Stomach (tissue), 9 donors: ENCODE data around the gene LCP2. TPM values are rescaled to one million over a fixed set of nuclear protein-coding genes. Genes with fewer than 3 reads are reported as not detected.

ENCODE experiments used
- DNase-seq, 2 donors: peaks; one replicate each; pipeline versions ENCODE4 v3.0.0 to v3.0.0-alpha.2; 2013 to 2019
- H3K27ac ChIP-seq, 5 donors: fragments of 200-600 bp in 4 of 5; sonication (generic) in 4 of 5; one replicate each; pipeline ENCODE4 v1.5.1; 2013 to 2019; ENCODE audit warnings: mild to moderate bottlenecking in 1 of 5, moderate library complexity in 1 of 5
- H3K27me3 ChIP-seq, 3 donors: fragments of 200-600 bp; sonication (generic); one replicate each; pipeline ENCODE4 v1.5.1; 2017 to 2019; ENCODE audit warnings: mixed run types in 1 of 3
- H3K36me3 ChIP-seq, 4 donors: fragments of 200-600 bp; sonication (generic); 1 replicate in 3 of 4; 2 replicates in 1 of 4; pipeline ENCODE4 v1.5.1; 2016 to 2019
- H3K4me1 ChIP-seq, 4 donors: fragments of 200-600 bp; sonication (generic); one replicate each; pipeline ENCODE4 v1.5.1; 2016 to 2019
- H3K4me3 ChIP-seq, 4 donors: fragments of 200-600 bp; sonication (generic) in 3 of 4; one replicate each; pipeline ENCODE4 v1.5.1; 2016 to 2019; ENCODE audit warnings: mild to moderate bottlenecking in 1 of 4
- H3K9me3 ChIP-seq, 4 donors: fragments of 200-600 bp; sonication (generic); one replicate each; pipeline ENCODE4 v1.5.1; 2016 to 2019
- EP300 ChIP-seq: sonication (generic); formaldehyde crosslinking; IDR thresholded peaks from one replicate; pipeline ENCODE4 v1.6.1; 2017; ENCODE audit warnings: antibody characterized with exemption
- POLR2A ChIP-seq, 4 donors: fragments of 450-650 bp; IDR thresholded peaks; one replicate each; pipeline ENCODE4 v1.6.1; 2016; ENCODE audit warnings: antibody characterized with exemption in 4 of 4, control low read depth in 2 of 4, mild to moderate bottlenecking in 1 of 4, moderate library complexity in 1 of 4
- POLR2AphosphoS5 ChIP-seq, 3 donors: sonication (generic); formaldehyde crosslinking; IDR thresholded peaks; one replicate each; pipeline ENCODE4 v1.6.1; 2016; ENCODE audit warnings: antibody characterized with exemption in 3 of 3
- WGBS, 5 donors: extraction: QIAGEN DNeasy Blood & Tissue Kit in 3 of 5; methylation state at CpG; one replicate each; pipeline versions ENCODE4 v1.1.5 to v1.1.7; 2013 to 2018; 5-methylcytosine and 5-hydroxymethylcytosine counted together
- intact Hi-C: fragments of 100-400 bp; cut with DNase I; formaldehyde crosslinking; loops from one replicate; pipeline ENCODE4 v1.15.1; 2023; ENCODE audit warnings: low total_unique reads
- polyA plus RNA-seq, 3 donors: library from polyadenylated mRNA; stranded (reverse); fragments of 200-250 nt; gene quantifications; one replicate each; pipeline ENCODE4 v1.2.3, GENCODE V29; 2013
- total RNA-seq, 5 donors: library from RNA; depleted of rRNA; stranded (reverse); fragments of >200 nt; gene quantifications; one replicate each; pipeline versions ENCODE4 v1.1.0 to v1.2.3, GENCODE V29; 2014 to 2016
- TF ChIP-seq, protein P1 (sequence below), 7 experiments: fragments of 450-650 bp in 4 of 7; fragments of 200-600 bp in 3 of 7; sonication (generic) in 3 of 7; IDR thresholded peaks; one replicate each; pipeline ENCODE4 v1.5.1; 2016 to 2019; ENCODE audit warnings: antibody characterized with exemption in 7 of 7, control low read depth in 2 of 7, mild to moderate bottlenecking in 1 of 7
- donor health status: healthy with polysubstance abuse.
- donor health status: Bipolar disorder and iron deficiency.
- donor health status: healthy.

Gene LCP2
- total and polyA plus RNA-seq, 8 donors = 0.58 to 69.4 (median 16.8) TPM

DNA sequence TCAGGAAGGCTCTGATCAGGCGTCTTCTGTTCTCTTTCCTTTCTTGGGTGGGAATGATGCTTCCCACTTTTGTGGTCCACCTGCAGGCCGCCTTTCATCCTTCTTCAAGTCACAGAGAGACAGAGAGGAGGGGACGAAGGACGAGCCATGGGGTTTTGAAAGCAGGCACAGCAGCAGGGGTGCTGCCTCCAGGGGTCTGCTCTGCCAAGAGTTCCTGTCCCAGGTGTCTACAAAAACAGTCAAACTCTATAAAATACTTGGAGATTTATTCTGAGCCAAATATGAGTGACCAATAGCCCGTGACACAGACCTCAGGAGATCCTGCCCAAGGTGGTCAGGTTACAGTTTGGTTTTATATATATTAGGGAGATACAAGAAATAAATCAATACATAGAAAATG, 34.5 kb upstream of the LCP2 start:
- no peak overlapping the region for H3K4me3 ChIP-seq
- no peaks in the 10 kb centered on the region for H3K9me3 ChIP-seq
- H3K36me3 ChIP-seq = no peaks in the 10 kb centered on the region
- TF ChIP-seq EP300 (no peak), POLR2AphosphoS5 (IDR thresholded peaks at IDR 0.05) (no peak), POLR2A (IDR thresholded peaks at IDR 0.05) (no peak)
- TF ChIP-seq, protein P1, sequence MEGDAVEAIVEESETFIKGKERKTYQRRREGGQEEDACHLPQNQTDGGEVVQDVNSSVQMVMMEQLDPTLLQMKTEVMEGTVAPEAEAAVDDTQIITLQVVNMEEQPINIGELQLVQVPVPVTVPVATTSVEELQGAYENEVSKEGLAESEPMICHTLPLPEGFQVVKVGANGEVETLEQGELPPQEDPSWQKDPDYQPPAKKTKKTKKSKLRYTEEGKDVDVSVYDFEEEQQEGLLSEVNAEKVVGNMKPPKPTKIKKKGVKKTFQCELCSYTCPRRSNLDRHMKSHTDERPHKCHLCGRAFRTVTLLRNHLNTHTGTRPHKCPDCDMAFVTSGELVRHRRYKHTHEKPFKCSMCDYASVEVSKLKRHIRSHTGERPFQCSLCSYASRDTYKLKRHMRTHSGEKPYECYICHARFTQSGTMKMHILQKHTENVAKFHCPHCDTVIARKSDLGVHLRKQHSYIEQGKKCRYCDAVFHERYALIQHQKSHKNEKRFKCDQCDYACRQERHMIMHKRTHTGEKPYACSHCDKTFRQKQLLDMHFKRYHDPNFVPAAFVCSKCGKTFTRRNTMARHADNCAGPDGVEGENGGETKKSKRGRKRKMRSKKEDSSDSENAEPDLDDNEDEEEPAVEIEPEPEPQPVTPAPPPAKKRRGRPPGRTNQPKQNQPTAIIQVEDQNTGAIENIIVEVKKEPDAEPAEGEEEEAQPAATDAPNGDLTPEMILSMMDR (IDR thresholded peaks at IDR 0.05) = no peak
- no peak for DNase-seq
- 78 to 89% (median 85%) methylated on average over 5 of the region's 5 CpGs for WGBS, 5 donors
- peak overlapping the region in 4 of 5 donors; percentile 67 to 80 (median 78) for H3K27ac ChIP-seq
- intact Hi-C loops = no loop called here
- peaks cover 0 to 4% (median 0%) of the 10 kb centered on the region in 3 donors for H3K27me3 ChIP-seq
- peaks cover 0 to 59% (median 10%) of the 10 kb centered on the region in 4 donors for H3K4me1 ChIP-seq

DNA sequence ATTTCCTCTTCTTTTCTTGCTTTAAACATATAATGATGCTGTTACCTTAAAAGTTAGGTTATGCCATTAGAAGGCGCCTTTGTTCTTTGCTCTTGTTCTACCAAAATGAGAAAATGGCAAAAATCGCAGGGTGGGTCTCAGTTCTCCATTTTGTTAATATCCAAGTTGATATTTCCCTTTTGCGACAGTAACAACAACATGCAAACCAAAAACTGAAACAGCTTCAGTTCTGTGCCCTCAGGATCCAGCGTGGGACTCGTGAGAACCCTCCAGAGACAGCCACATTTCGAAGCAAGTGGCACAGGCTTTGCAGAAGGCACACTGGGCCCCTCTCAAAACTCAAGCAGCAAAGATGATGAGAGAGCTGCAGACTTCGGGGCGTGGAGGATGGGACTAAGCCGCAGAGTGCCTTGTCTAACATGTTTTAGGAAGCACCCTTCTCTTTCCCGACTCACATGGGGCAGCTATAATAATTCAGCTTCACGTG, 33.0 kb upstream of the LCP2 start:
- intact Hi-C loops = no loop called here
- TF ChIP-seq EP300 = no peak
- no peak for TF ChIP-seq POLR2AphosphoS5 (IDR thresholded peaks at IDR 0.05)
- TF ChIP-seq, protein P1 (IDR thresholded peaks at IDR 0.05) = no peak
- TF ChIP-seq POLR2A (IDR thresholded peaks at IDR 0.05) = no peak
- Histone ChIP-seq H3K9me3 (no peaks in the 10 kb centered on the region), H3K36me3 (no peaks in the 10 kb centered on the region), H3K4me1 (peaks cover 0 to 48% (median 10%) of the 10 kb centered on the region in 4 donors), H3K4me3 (no peak overlapping the region), H3K27me3 (peaks cover 0 to 4% (median 0%) of the 10 kb centered on the region in 3 donors), H3K27ac (peak overlapping the region; percentile 37 to 80 (median 76))
- no peak for DNase-seq
- 66 to 76% (median 74%) methylated on average over 11 of the region's 11 CpGs for WGBS, 5 donors

DNA sequence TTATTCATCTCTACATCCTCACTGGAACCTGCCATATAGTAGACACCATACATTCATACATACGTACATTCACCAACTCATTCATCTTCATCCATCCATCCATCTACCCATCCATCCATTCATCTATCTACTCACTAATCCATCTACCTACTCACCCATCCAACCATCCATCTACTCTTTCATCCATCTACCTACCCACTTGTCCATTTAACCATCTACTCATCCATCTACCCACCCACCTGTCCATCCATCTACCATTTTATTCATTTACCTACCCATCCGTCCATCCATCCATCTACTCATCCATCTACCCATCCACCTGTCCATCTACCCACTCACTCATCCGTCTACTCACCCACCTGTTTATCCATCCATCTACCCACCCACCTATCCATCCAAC, 31.9 kb upstream of the LCP2 start:
- H3K4me3 ChIP-seq = no peak overlapping the region
- intact Hi-C loops = no loop called here
- peak overlapping the region in 1 of 5 donors; percentile 79 for H3K27ac ChIP-seq
- WGBS, 5 donors = 60 to 88% (median 78%) methylated on average over 3 of the region's 3 CpGs
- TF ChIP-seq EP300 = no peak
- no peak for TF ChIP-seq POLR2A (IDR thresholded peaks at IDR 0.05)
- TF ChIP-seq, protein P1 (IDR thresholded peaks at IDR 0.05) = no peak
- no peak for TF ChIP-seq POLR2AphosphoS5 (IDR thresholded peaks at IDR 0.05)
- no peaks in the 10 kb centered on the region for H3K36me3 ChIP-seq
- H3K9me3 ChIP-seq = no peaks in the 10 kb centered on the region
- peaks cover 0 to 4% (median 0%) of the 10 kb centered on the region in 3 donors for H3K27me3 ChIP-seq
- no peak for DNase-seq
- peaks cover 0 to 39% (median 10%) of the 10 kb centered on the region in 4 donors for H3K4me1 ChIP-seq

GRCh38 chr5:170327829-170328228, 30.3 kb upstream of the LCP2 start:
- peaks cover 0 to 4% (median 0%) of the 10 kb centered on the region in 3 donors for H3K27me3 ChIP-seq
- H3K4me3 ChIP-seq = no peak overlapping the region
- H3K36me3 ChIP-seq = no peaks in the 10 kb centered on the region
- intact Hi-C loops = no loop called here
- DNase-seq = no peak
- WGBS, 5 donors = 71 to 92% (median 87%) methylated on average over 2 of the region's 2 CpGs
- peaks cover 0 to 22% (median 10%) of the 10 kb centered on the region in 4 donors for H3K4me1 ChIP-seq
- no peaks in the 10 kb centered on the region for H3K9me3 ChIP-seq
- no peak overlapping the region for H3K27ac ChIP-seq
- TF ChIP-seq, protein P1 (IDR thresholded peaks at IDR 0.05) = no peak
- TF ChIP-seq EP300 (no peak), POLR2A (IDR thresholded peaks at IDR 0.05) (no peak), POLR2AphosphoS5 (IDR thresholded peaks at IDR 0.05) (no peak)
